Calu3 (cell line): ENCODE results near the gene OR2V1. TPM values are rescaled to one million over a fixed set of nuclear protein-coding genes. Genes with fewer than 3 reads are reported as not detected.
"Not testable (repeated sequence)": the region's sequence is repeated elsewhere in the genome, so short reads cannot be mapped to it uniquely, and the experiment has no call there.

Experiments used
- BruUV-seq: library from RNA; stranded (reverse); fragments of 400-500 nt; replicated peaks from 2 replicates; lab custom pipeline; 2021; lab: Mats Ljungman, UMichigan
- CTCF ChIA-PET: fragments of 300-600 bp; sonication (Branson Sonifier 250); formaldehyde crosslinking; loops from one replicate; lab custom pipeline; 2022; ENCODE audit warnings: antibody characterized with exemption; lab: Charles Lee
- DNase-seq: peaks from one replicate; pipeline ENCODE4 v3.0.0; 2022
- H3K27ac Mint-ChIP-seq: one replicate; pipeline ENCODE4 v1.8.0; 2022; ENCODE audit warnings: mixed read lengths; ENCODE audit not compliant: unreplicated experiment
- H3K27me3 Mint-ChIP-seq: one replicate; pipeline ENCODE4 v1.8.0; 2022; ENCODE audit warnings: mixed read lengths; ENCODE audit not compliant: unreplicated experiment
- H3K36me3 Mint-ChIP-seq: one replicate; pipeline ENCODE4 v1.8.0; 2022; ENCODE audit warnings: mild to moderate bottlenecking, moderate library complexity, mixed read lengths; ENCODE audit not compliant: insufficient read depth, unreplicated experiment
- H3K4me1 Mint-ChIP-seq: one replicate; pipeline ENCODE4 v1.8.0; 2022; ENCODE audit warnings: mild to moderate bottlenecking, low read depth, mixed read lengths; ENCODE audit not compliant: unreplicated experiment
- H3K4me3 Mint-ChIP-seq: one replicate; pipeline ENCODE4 v1.8.0; 2022; ENCODE audit warnings: mild to moderate bottlenecking, low read depth, moderate library complexity, mixed read lengths; ENCODE audit not compliant: unreplicated experiment
- H3K9me3 Mint-ChIP-seq: one replicate; pipeline ENCODE4 v1.8.0; 2022; ENCODE audit warnings: low read depth, mixed read lengths; ENCODE audit not compliant: unreplicated experiment
- intact Hi-C: fragments of 100-400 bp; cut with micrococcal nuclease; formaldehyde crosslinking; loops from one replicate; pipeline ENCODE4 v1.10.0; 2022; ENCODE audit not compliant: unreplicated experiment
- total RNA-seq: library from RNA; stranded (reverse); gene quantifications from 2 replicates; pipeline ENCODE4 v1.2.3, GENCODE V29; 2022
- TF ChIP-seq, protein P1 (sequence below): fragments of 200-600 bp; IDR thresholded peaks from one replicate; pipeline ENCODE4 v1.8.0; 2022; ENCODE audit warnings: antibody characterized with exemption; ENCODE audit not compliant: unreplicated experiment

OR2V1 gene
- total RNA-seq, 1 experiment from 2014 or later = not detected

- H3K27ac Mint-ChIP-seq, intact Hi-C loops, DNase-seq, H3K4me1 Mint-ChIP-seq, H3K9me3 Mint-ChIP-seq, H3K4me3 Mint-ChIP-seq, BruUV-seq, CTCF ChIA-PET, H3K36me3 Mint-ChIP-seq: not testable (repeated sequence)
- H3K27me3 Mint-ChIP-seq = peaks cover 30% of the 10 kb centered on the region
Observed at GRCh38 chr5:181096721-181097382, 34.1 kb downstream of the OR2V1 start.

GRCh38 chr5:181095162-181095561 lies 35.8 kb downstream of the OR2V1 start:
- H3K9me3 Mint-ChIP-seq, H3K4me3 Mint-ChIP-seq, H3K27ac Mint-ChIP-seq, H3K4me1 Mint-ChIP-seq, DNase-seq, intact Hi-C loops, H3K36me3 Mint-ChIP-seq, BruUV-seq, CTCF ChIA-PET: not testable (repeated sequence)
- peaks cover 28% of the 10 kb centered on the region for H3K27me3 Mint-ChIP-seq

GRCh38 chr5:181092428-181092827 lies 38.5 kb downstream of the OR2V1 start:
- Mint-ChIP-seq H3K27ac (no peak overlapping the region), H3K27me3 (peaks cover 15% of the 10 kb centered on the region), H3K9me3 (no peaks in the 10 kb centered on the region), H3K36me3 (no peaks in the 10 kb centered on the region), H3K4me1 (no peaks in the 10 kb centered on the region), H3K4me3 (no peak overlapping the region)
- BruUV-seq = no TSS peak
- intact Hi-C loops = no loop called here
- no peak for DNase-seq
- CTCF ChIA-PET = no interaction called here
- TF ChIP-seq, protein P1, sequence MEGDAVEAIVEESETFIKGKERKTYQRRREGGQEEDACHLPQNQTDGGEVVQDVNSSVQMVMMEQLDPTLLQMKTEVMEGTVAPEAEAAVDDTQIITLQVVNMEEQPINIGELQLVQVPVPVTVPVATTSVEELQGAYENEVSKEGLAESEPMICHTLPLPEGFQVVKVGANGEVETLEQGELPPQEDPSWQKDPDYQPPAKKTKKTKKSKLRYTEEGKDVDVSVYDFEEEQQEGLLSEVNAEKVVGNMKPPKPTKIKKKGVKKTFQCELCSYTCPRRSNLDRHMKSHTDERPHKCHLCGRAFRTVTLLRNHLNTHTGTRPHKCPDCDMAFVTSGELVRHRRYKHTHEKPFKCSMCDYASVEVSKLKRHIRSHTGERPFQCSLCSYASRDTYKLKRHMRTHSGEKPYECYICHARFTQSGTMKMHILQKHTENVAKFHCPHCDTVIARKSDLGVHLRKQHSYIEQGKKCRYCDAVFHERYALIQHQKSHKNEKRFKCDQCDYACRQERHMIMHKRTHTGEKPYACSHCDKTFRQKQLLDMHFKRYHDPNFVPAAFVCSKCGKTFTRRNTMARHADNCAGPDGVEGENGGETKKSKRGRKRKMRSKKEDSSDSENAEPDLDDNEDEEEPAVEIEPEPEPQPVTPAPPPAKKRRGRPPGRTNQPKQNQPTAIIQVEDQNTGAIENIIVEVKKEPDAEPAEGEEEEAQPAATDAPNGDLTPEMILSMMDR = no peak

DNA sequence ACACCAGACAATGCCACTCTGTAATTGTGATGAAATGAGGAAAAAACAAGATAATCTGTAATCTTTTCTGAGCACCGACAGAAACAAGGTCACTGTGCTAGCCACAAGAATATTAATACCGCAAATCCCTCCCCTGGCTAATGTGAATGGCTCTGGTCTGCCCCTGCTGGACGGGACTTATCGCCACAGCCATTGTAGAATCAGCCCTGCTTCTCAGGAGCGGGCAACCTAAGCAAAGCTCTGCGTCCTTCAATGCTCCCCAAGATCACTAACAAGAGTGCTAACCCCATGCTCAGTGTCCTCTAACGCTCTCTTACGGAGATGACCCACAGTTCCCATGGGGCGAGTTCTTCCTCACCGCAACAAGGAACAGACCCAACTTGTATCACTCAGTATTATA lies 42.7 kb downstream of the OR2V1 start:
- Mint-ChIP-seq H3K9me3 (no peaks in the 10 kb centered on the region), H3K4me3 (no peak overlapping the region), H3K4me1 (peaks cover 7% of the 10 kb centered on the region), H3K36me3 (no peaks in the 10 kb centered on the region), H3K27ac (no peak overlapping the region), H3K27me3 (peaks cover 50% of the 10 kb centered on the region)
- CTCF ChIA-PET = no interaction called here
- no peak for DNase-seq
- TF ChIP-seq, protein P1 = peak; percentile 44
- BruUV-seq = no TSS peak
- intact Hi-C loops = no loop called here

DNA sequence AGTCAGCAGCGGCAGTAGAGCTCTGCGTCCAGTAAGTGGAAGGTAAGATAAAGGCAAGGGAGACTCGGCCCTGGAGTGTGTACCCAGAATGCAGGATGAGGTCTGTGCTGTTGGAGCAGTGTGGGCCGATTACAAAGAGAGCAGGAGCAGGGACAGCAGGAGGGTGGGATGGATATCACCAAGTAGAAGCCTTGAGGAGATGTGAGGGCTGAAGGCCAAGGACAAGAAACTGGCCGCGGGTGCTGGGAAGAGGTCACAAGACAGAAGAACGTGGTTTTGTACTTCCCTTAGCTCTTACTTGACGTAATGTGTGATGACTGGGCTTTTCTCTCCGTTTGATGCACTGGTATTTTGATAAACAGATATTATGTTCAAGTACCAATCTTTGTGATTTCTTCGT lies 43.7 kb downstream of the OR2V1 start:
- intact Hi-C loops = no loop called here

More for the DNA sequence above, 43.7 kb downstream of the OR2V1 start:
- CTCF ChIA-PET = interaction anchor here (0.7 to 1.0 kb wide), 2 partner anchors 51 to 219 kb away, joined by 3 to 5 read pairs; no protein-coding TSS in a partner anchor
- Mint-ChIP-seq H3K27ac (no peak overlapping the region), H3K27me3 (peaks cover 54% of the 10 kb centered on the region), H3K4me3 (no peak overlapping the region), H3K36me3 (peaks cover 4% of the 10 kb centered on the region), H3K4me1 (peaks cover 7% of the 10 kb centered on the region), H3K9me3 (no peaks in the 10 kb centered on the region)
- TF ChIP-seq, protein P1 = no peak
- no TSS peak for BruUV-seq
- no peak for DNase-seq
